ENCODE results near the gene CECR2. TPM values are rescaled to one million over a fixed set of nuclear protein-coding genes. Genes with fewer than 3 reads are reported as not detected.

Gene CECR2
- polyA plus RNA-seq, 1 of the 3 experiments (the other 2 are of a cell fraction), result not detected

DNA sequence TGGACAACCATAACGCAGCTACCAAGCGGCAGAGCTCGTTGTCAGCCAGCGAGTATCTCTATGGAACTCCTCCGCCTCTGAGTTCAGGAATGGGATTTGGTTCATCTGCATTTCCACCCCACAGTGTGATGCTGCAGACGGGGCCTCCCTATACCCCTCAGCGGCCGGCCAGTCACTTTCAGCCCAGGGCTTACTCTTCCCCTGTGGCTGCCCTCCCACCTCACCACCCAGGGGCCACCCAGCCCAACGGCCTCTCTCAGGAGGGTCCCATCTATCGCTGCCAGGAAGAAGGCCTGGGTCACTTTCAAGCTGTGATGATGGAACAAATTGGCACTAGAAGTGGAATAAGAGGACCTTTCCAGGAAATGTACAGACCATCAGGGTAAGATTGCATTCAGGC, 179.9 kb downstream of the CECR2 start:
- ChIA-PET CTCF (interaction anchor here (3.4 kb wide), 1 partner anchor 9 kb away, joined by 19 read pairs; no protein-coding TSS in a partner anchor), POLR2A (no interaction called here)
- TF ChIP-seq USF2 (IDR thresholded peaks at IDR 0.05; ENCODE audit: borderline replicate concordance, low read depth, low read length) (no peak), MXI1 (IDR thresholded peaks at IDR 0.05; ENCODE audit: low read depth, low read length) (no peak), POLR2AphosphoS5 (IDR thresholded peaks at IDR 0.05; ENCODE audit: low read depth, low read length) (no peak)
- TF ChIP-seq, protein P1, sequence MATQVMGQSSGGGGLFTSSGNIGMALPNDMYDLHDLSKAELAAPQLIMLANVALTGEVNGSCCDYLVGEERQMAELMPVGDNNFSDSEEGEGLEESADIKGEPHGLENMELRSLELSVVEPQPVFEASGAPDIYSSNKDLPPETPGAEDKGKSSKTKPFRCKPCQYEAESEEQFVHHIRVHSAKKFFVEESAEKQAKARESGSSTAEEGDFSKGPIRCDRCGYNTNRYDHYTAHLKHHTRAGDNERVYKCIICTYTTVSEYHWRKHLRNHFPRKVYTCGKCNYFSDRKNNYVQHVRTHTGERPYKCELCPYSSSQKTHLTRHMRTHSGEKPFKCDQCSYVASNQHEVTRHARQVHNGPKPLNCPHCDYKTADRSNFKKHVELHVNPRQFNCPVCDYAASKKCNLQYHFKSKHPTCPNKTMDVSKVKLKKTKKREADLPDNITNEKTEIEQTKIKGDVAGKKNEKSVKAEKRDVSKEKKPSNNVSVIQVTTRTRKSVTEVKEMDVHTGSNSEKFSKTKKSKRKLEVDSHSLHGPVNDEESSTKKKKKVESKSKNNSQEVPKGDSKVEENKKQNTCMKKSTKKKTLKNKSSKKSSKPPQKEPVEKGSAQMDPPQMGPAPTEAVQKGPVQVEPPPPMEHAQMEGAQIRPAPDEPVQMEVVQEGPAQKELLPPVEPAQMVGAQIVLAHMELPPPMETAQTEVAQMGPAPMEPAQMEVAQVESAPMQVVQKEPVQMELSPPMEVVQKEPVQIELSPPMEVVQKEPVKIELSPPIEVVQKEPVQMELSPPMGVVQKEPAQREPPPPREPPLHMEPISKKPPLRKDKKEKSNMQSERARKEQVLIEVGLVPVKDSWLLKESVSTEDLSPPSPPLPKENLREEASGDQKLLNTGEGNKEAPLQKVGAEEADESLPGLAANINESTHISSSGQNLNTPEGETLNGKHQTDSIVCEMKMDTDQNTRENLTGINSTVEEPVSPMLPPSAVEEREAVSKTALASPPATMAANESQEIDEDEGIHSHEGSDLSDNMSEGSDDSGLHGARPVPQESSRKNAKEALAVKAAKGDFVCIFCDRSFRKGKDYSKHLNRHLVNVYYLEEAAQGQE (IDR thresholded peaks at IDR 0.05; ENCODE audit: low read depth, low read length), result no peak

GRCh38 chr22:17549655-17550054, 180.4 kb downstream of the CECR2 start:
- DNase-seq, result no peak
- Histone ChIP-seq H4K20me1 (ENCODE audit: insufficient read depth) (no peaks in the 10 kb centered on the region), H3K79me2 (ENCODE audit: insufficient read depth) (no peaks in the 10 kb centered on the region), H3K4me1 (ENCODE audit: control insufficient read depth in 1 of 2, insufficient read depth in 2 of 2, low read depth in 1 of 2, low read length in 1 of 2) (no peaks in the 10 kb centered on the region), H2AFZ (ENCODE audit: low read depth) (no peak overlapping the region), H3F3A (replicated peaks; ENCODE audit: insufficient read depth) (no peaks in the 10 kb centered on the region), H3K9me3 (no peaks in the 10 kb centered on the region), H3K4me3 (ENCODE audit: low read depth in 2 of 2, low read length in 1 of 2) (no peak overlapping the region), H3K27ac (ENCODE audit: low read depth in 2 of 2, low read length in 1 of 2) (no peak overlapping the region), H3K27me3 (ENCODE audit: insufficient read depth) (no peaks in the 10 kb centered on the region), H3K9me2 (no peaks in the 10 kb centered on the region), H3K9ac (no peak overlapping the region), H3K36me3 (replicated peaks in 1 of 2; ENCODE audit: control insufficient read depth in 1 of 2, insufficient read depth in 2 of 2, low read length in 1 of 2) (no peaks in the 10 kb centered on the region), H3K4me2 (no peak overlapping the region)
- TF ChIP-seq NFIC (IDR thresholded peaks at IDR 0.05; ENCODE audit: borderline replicate concordance) (no peak), POLR2AphosphoS5 (IDR thresholded peaks at IDR 0.05; ENCODE audit: low read depth, low read length) (no peak), TEAD4 (IDR thresholded peaks at IDR 0.05; ENCODE audit: borderline replicate concordance, insufficient read depth) (no peak), RCOR1 (IDR thresholded peaks at IDR 0.05; ENCODE audit: low read length) (no peak), TAF1 (IDR thresholded peaks at IDR 0.05; ENCODE audit: borderline replicate concordance, low read depth, low read length) (no peak), ELF1 (IDR thresholded peaks at IDR 0.05) (no peak), RAD21 (IDR thresholded peaks at IDR 0.05; ENCODE audit: low read length) (no peak), ZBTB33 (IDR thresholded peaks at IDR 0.05; ENCODE audit: borderline replicate concordance, low read depth) (no peak), YY1 (IDR thresholded peaks at IDR 0.05; ENCODE audit: low read depth) (no peak), USF1 (IDR thresholded peaks at IDR 0.05; ENCODE audit: borderline replicate concordance, low read depth) (no peak), FOXJ3 (CRISPR knock-in tag; IDR thresholded peaks at IDR 0.05) (no peak), RFX5 (IDR thresholded peaks at IDR 0.05; ENCODE audit: low read length) (no peak)
- CTCF ChIA-PET, result interaction anchor here (3.4 kb wide), 1 partner anchor 9 kb away, joined by 19 read pairs; no protein-coding TSS in a partner anchor
- POLR2A ChIA-PET, result no interaction called here
- WGBS (ENCODE audit: low lambda C conversion rate), result 80% methylated on average over 5 of the region's 5 CpGs

More for the DNA sequence above, 179.9 kb downstream of the CECR2 start:
- Histone ChIP-seq H3K4me3 (ENCODE audit: low read depth in 2 of 2, low read length in 1 of 2) (no peak overlapping the region), H3F3A (replicated peaks; ENCODE audit: insufficient read depth) (no peaks in the 10 kb centered on the region), H2AFZ (ENCODE audit: low read depth) (no peak overlapping the region), H3K27ac (ENCODE audit: low read depth in 2 of 2, low read length in 1 of 2) (no peak overlapping the region), H3K9ac (no peak overlapping the region), H4K20me1 (ENCODE audit: insufficient read depth) (no peaks in the 10 kb centered on the region), H3K9me2 (no peaks in the 10 kb centered on the region), H3K4me2 (no peak overlapping the region), H3K4me1 (ENCODE audit: control insufficient read depth in 1 of 2, insufficient read depth in 2 of 2, low read depth in 1 of 2, low read length in 1 of 2) (no peaks in the 10 kb centered on the region), H3K36me3 (replicated peaks in 1 of 2; ENCODE audit: control insufficient read depth in 1 of 2, insufficient read depth in 2 of 2, low read length in 1 of 2) (no peaks in the 10 kb centered on the region), H3K9me3 (no peaks in the 10 kb centered on the region), H3K27me3 (ENCODE audit: insufficient read depth) (no peaks in the 10 kb centered on the region), H3K79me2 (ENCODE audit: insufficient read depth) (no peaks in the 10 kb centered on the region)
- no peak for DNase-seq
- 57% methylated on average over 8 of the region's 10 CpGs for WGBS (ENCODE audit: low lambda C conversion rate)
